Liver (tissue), 9 donors: ENCODE data around the gene C1orf174. TPM values are rescaled to one million over a fixed set of nuclear protein-coding genes. Genes with fewer than 3 reads are reported as not detected.

ENCODE experiments used
- DNase-seq: peaks from one replicate; pipeline ENCODE4 v3.0.0-alpha.2; 2017; ENCODE audit warnings: low spot score
- H3K27ac ChIP-seq, 2 donors: one replicate each; pipeline ENCODE4 v1.7.0; 2013; ENCODE audit warnings: inconsistent platforms in 2 of 2, low read length in 2 of 2, control low read depth in 1 of 2, low read depth in 1 of 2, mild to moderate bottlenecking in 1 of 2
- H3K27me3 ChIP-seq, 4 donors: one replicate each; pipeline versions ENCODE4 v1.6.1 to v1.7.0; 2013; ENCODE audit warnings: low read length in 3 of 4, inconsistent platforms in 1 of 4, mild to moderate bottlenecking in 1 of 4, moderate library complexity in 1 of 4; ENCODE audit not compliant: control insufficient read depth in 4 of 4, insufficient read depth in 4 of 4
- H3K36me3 ChIP-seq, 4 donors: one replicate each; pipeline versions ENCODE4 v1.6.1 to v1.7.0; 2013; ENCODE audit warnings: low read length in 3 of 4, mild to moderate bottlenecking in 3 of 4, low read depth in 1 of 4, moderate library complexity in 1 of 4; ENCODE audit not compliant: control insufficient read depth in 4 of 4, insufficient read depth in 3 of 4
- H3K4me1 ChIP-seq, 4 donors: one replicate each; pipeline versions ENCODE4 v1.6.1 to v1.7.0; 2013; ENCODE audit warnings: low read length in 3 of 4, mild to moderate bottlenecking in 3 of 4, moderate library complexity in 1 of 4; ENCODE audit not compliant: control insufficient read depth in 4 of 4, insufficient read depth in 4 of 4
- H3K4me3 ChIP-seq, 3 donors: one replicate each; pipeline versions ENCODE4 v1.6.1 to v1.7.0; 2013; ENCODE audit warnings: low read length in 3 of 3, control low read depth in 1 of 3, low read depth in 1 of 3, mild to moderate bottlenecking in 1 of 3
- H3K9ac ChIP-seq, 2 donors: one replicate each; pipeline ENCODE4 v1.7.0; 2013; ENCODE audit warnings: low read length in 2 of 2, mild to moderate bottlenecking in 2 of 2, moderate library complexity in 2 of 2, control low read depth in 1 of 2, low read depth in 1 of 2
- H3K9me3 ChIP-seq, 4 donors: one replicate each; pipeline versions ENCODE4 v1.6.1 to v1.7.0; 2013; ENCODE audit warnings: low read length in 3 of 4; ENCODE audit not compliant: control insufficient read depth in 4 of 4
- EGR1 ChIP-seq, 2 donors: IDR thresholded peaks; 2 replicates each; pipeline ENCODE4 v1.6.1; 2016 to 2018; ENCODE audit warnings: antibody characterized with exemption in 2 of 2, low read depth in 2 of 2
- FOXA1 ChIP-seq: IDR thresholded peaks from 2 replicates; pipeline ENCODE4 v1.6.1; 2016; ENCODE audit warnings: antibody characterized with exemption
- FOXA2 ChIP-seq: IDR thresholded peaks from 2 replicates; pipeline ENCODE4 v1.6.1; 2016; ENCODE audit warnings: antibody characterized with exemption
- HNF4A ChIP-seq, 2 donors: conservative IDR thresholded peaks; 2 replicates each; pipeline ENCODE4 v1.6.1; 2016; ENCODE audit warnings: antibody characterized with exemption in 2 of 2, mild to moderate bottlenecking in 2 of 2
- HNF4G ChIP-seq: IDR thresholded peaks from 2 replicates; pipeline ENCODE4 v1.6.1; 2016; ENCODE audit warnings: antibody characterized with exemption
- MAX ChIP-seq: IDR thresholded peaks from 2 replicates; pipeline ENCODE4 v1.6.1; 2016; ENCODE audit warnings: antibody characterized with exemption
- NR2F2 ChIP-seq: IDR thresholded peaks from 2 replicates; pipeline ENCODE4 v1.6.1; 2016; ENCODE audit warnings: antibody characterized with exemption
- RXRA ChIP-seq, 2 donors: IDR thresholded peaks; 2 replicates each; pipeline ENCODE4 v1.6.1; 2017 to 2018; ENCODE audit warnings: antibody characterized with exemption in 2 of 2, mild to moderate bottlenecking in 1 of 2
- SP1 ChIP-seq: IDR thresholded peaks from 2 replicates; pipeline ENCODE4 v1.6.1; 2018; ENCODE audit warnings: antibody characterized with exemption, mild to moderate bottlenecking
- ZBTB33 ChIP-seq: IDR thresholded peaks from 2 replicates; pipeline ENCODE4 v1.6.1; 2016; ENCODE audit warnings: antibody characterized with exemption
- WGBS: extraction: QIAGEN DNeasy Blood & Tissue Kit; methylation state at CpG from one replicate; pipeline ENCODE4 v1.1.7; 2013; 5-methylcytosine and 5-hydroxymethylcytosine counted together
- polyA plus RNA-seq, 2 donors: library from polyadenylated mRNA; stranded (reverse) in 1 of 2; unstranded in 1 of 2; fragments of 200-250 nt in 1 of 2; fragments of >200 nt in 1 of 2; fragmentation: Nextera tagmentation in 1 of 2; extraction: Ambion mirVana in 1 of 2; gene quantifications; one replicate each; pipeline versions ENCODE4 v1.2.1 to v1.2.3, GENCODE V29; 2013 to 2015
- total RNA-seq, 2 donors: library from RNA; depleted of rRNA; stranded (reverse); fragments of >200 nt; gene quantifications; one replicate each; pipeline ENCODE4 v1.2.3, GENCODE V29; 2014
- donor health status: healthy.
- donor health status: healthy.
- donor health status: healthy.
- donor health status: healthy.
- donor health status: healthy.

C1orf174 gene
- total and polyA plus RNA-seq, 4 donors = 10.4 to 17.0 (median 13.8) TPM

GRCh38 chr1:3910049-3910731 is 10.1 kb upstream of the C1orf174 start (continued):
- TF ChIP-seq SP1 (no peak), ZBTB33 (no peak), MAX (no peak)

GRCh38 chr1:3909615-3910014 is 9.5 kb upstream of the C1orf174 start:
- no peak overlapping the region for H3K4me3 ChIP-seq
- H3K27me3 ChIP-seq = peaks cover 0 to 3% (median 0%) of the 10 kb centered on the region in 4 donors
- H3K27ac ChIP-seq = no peak overlapping the region
- DNase-seq = no peak
- no peaks in the 10 kb centered on the region for H3K9me3 ChIP-seq
- H3K9ac ChIP-seq = no peak overlapping the region
- WGBS = 75% methylated on average over 7 of the region's 7 CpGs
- no peak for TF ChIP-seq HNF4G
- TF ChIP-seq EGR1 (IDR thresholded peaks at IDR 0.05; ENCODE audit: low read depth in 2 of 2) = no peak
- TF ChIP-seq NR2F2 = no peak
- H3K36me3 ChIP-seq = no peaks in the 10 kb centered on the region
- peaks cover 0 to 9% (median 1%) of the 10 kb centered on the region in 4 donors for H3K4me1 ChIP-seq

- no peaks in the 10 kb centered on the region for H3K9me3 ChIP-seq
- H3K27me3 ChIP-seq = peaks cover 0 to 3% (median 0%) of the 10 kb centered on the region in 4 donors
- H3K9ac ChIP-seq = no peak overlapping the region
- H3K36me3 ChIP-seq = no peaks in the 10 kb centered on the region
- peaks cover 0 to 12% (median 3%) of the 10 kb centered on the region in 4 donors for H3K4me1 ChIP-seq
- no peak for DNase-seq
- no peak for TF ChIP-seq SP1
- peak in 1 of 2 donors; percentile 28 for TF ChIP-seq HNF4A (conservative IDR thresholded peaks at IDR 0.05)
- TF ChIP-seq RXRA (IDR thresholded peaks at IDR 0.05) = no peak
- H3K4me3 ChIP-seq = no peak overlapping the region
- H3K27ac ChIP-seq = no peak overlapping the region
- 82% methylated on average over 17 of the region's 17 CpGs for WGBS
Observed at GRCh38 chr1:3908886-3909517, 8.9 kb upstream of the C1orf174 start.

- no peak for DNase-seq
Observed at GRCh38 chr1:3907621-3908165, 7.6 kb upstream of the C1orf174 start.

More at GRCh38 chr1:3907621-3908165, 7.6 kb upstream of the C1orf174 start:
- H3K9ac ChIP-seq = no peak overlapping the region
- no peak overlapping the region for H3K4me3 ChIP-seq
- WGBS = 86% methylated on average over 22 of the region's 22 CpGs
- no peaks in the 10 kb centered on the region for H3K9me3 ChIP-seq
- H3K27me3 ChIP-seq = peaks cover 0 to 3% (median 0%) of the 10 kb centered on the region in 4 donors
- peaks cover 5 to 25% (median 16%) of the 10 kb centered on the region in 4 donors for H3K4me1 ChIP-seq
- no peak overlapping the region for H3K27ac ChIP-seq
- no peaks in the 10 kb centered on the region for H3K36me3 ChIP-seq
- TF ChIP-seq FOXA2 = no peak
- TF ChIP-seq HNF4G = no peak
- TF ChIP-seq FOXA1 = no peak
